Measurements from ENCODE around the gene DUSP9.

Gene DUSP9

GRCh38 chrX:153647461-153648357 is 706 bp downstream of the DUSP9 start:
- TF ChIP-seq, protein P1, sequence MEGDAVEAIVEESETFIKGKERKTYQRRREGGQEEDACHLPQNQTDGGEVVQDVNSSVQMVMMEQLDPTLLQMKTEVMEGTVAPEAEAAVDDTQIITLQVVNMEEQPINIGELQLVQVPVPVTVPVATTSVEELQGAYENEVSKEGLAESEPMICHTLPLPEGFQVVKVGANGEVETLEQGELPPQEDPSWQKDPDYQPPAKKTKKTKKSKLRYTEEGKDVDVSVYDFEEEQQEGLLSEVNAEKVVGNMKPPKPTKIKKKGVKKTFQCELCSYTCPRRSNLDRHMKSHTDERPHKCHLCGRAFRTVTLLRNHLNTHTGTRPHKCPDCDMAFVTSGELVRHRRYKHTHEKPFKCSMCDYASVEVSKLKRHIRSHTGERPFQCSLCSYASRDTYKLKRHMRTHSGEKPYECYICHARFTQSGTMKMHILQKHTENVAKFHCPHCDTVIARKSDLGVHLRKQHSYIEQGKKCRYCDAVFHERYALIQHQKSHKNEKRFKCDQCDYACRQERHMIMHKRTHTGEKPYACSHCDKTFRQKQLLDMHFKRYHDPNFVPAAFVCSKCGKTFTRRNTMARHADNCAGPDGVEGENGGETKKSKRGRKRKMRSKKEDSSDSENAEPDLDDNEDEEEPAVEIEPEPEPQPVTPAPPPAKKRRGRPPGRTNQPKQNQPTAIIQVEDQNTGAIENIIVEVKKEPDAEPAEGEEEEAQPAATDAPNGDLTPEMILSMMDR (IDR thresholded peaks at IDR 0.05; ENCODE audit: borderline replicate concordance, control extremely low read depth, extremely low read depth, insufficient read depth, missing control alignments), result no peak
- no peak for DNase-seq (ENCODE audit: low spot score)
- in situ Hi-C loops (cut with MboI; ENCODE audit: low sequenced_read_pairs, unreplicated experiment), result no loop called here

DNA sequence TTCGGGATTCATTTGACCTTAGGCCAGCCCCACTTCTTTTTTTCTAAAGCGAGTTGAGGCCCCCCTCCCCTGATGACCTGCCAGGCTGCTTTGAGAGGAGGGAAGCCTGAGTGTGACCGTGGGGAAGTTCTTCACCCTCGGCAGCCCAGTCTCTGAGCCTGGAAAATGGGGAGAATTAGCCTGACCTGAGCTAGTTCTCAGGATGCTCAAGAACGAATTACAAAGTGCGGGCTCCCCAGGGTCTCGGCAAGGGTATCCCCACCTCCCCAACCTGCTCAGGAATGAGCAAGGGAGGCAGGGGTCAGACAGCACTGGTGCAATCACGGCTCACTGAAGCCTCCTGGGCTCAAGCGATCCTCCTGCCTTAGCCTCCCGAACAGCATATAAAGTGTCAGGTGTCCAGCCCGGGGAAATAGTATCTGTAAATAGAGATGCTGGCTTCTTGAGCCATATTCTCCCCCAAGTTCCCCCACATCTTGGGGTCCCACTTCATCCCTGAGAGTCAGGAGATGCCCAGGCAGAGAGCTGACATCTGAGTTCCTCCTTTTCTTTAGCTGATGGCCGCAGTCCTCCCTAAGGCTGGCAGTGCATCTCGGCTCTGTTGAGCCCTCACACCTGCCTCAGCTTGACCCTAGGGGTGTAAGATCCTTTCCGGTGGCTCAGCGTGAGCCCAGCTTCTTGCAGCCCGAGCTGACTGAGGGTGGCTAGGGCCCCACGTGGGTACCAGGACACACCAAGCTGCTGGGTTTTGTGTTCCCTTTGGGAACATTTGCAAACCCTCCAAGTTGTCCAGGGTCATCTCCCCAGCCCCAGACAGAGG is 1.6 kb downstream of the DUSP9 start:
- in situ Hi-C loops (cut with MboI; ENCODE audit: low sequenced_read_pairs, unreplicated experiment), result no loop called here
- TF ChIP-seq, protein P1 (IDR thresholded peaks at IDR 0.05; ENCODE audit: borderline replicate concordance, control extremely low read depth, extremely low read depth, insufficient read depth, missing control alignments), result no peak
- no peak for DNase-seq (ENCODE audit: low spot score)

GRCh38 chrX:153649178-153649914 is 2.3 kb downstream of the DUSP9 start:
- peak; percentile 87 for DNase-seq (ENCODE audit: low spot score)
- in situ Hi-C loops (cut with MboI; ENCODE audit: low sequenced_read_pairs, unreplicated experiment), result no loop called here
- TF ChIP-seq, protein P1 (IDR thresholded peaks at IDR 0.05; ENCODE audit: borderline replicate concordance, control extremely low read depth, extremely low read depth, insufficient read depth, missing control alignments), result peak; percentile 66

- TF ChIP-seq, protein P1 (IDR thresholded peaks at IDR 0.05; ENCODE audit: borderline replicate concordance, control extremely low read depth, extremely low read depth, insufficient read depth, missing control alignments), result no peak
- in situ Hi-C loops (cut with MboI; ENCODE audit: low sequenced_read_pairs, unreplicated experiment), result loop anchor here (25.0 kb wide), 1 partner anchor 688 kb away; no protein-coding TSS in a partner anchor
- DNase-seq (ENCODE audit: low spot score), result no peak
Measured at GRCh38 chrX:153649915-153650782, 3.1 kb downstream of the DUSP9 start.

GRCh38 chrX:153650959-153651358 is 4.0 kb downstream of the DUSP9 start:
- in situ Hi-C loops (cut with MboI; ENCODE audit: low sequenced_read_pairs, unreplicated experiment), result loop anchor here (25.0 kb wide), 1 partner anchor 689 kb away; no protein-coding TSS in a partner anchor
- TF ChIP-seq, protein P1 (IDR thresholded peaks at IDR 0.05; ENCODE audit: borderline replicate concordance, control extremely low read depth, extremely low read depth, insufficient read depth, missing control alignments), result no peak
- no peak for DNase-seq (ENCODE audit: low spot score)

All from GM13976 (cell line).